Bone marrow (tissue), 2 donors: ENCODE data around the gene GAPT.

Experiments
- DNase-seq, 2 donors: peaks; one replicate each; lab custom pipeline; 2025; lab: John Stamatoyannopoulos, UW

GAPT gene

GRCh38 chr5:58462154-58462553 is 29.1 kb upstream of the GAPT start:
- no peak for DNase-seq

- DNase-seq = peak in 1 of 2 donors; percentile 33
Observed at GRCh38 chr5:58462623-58463230, 28.5 kb upstream of the GAPT start.

GRCh38 chr5:58466939-58467338 is 24.3 kb upstream of the GAPT start:
- DNase-seq = peak; percentile 3 to 89

- DNase-seq = peak in 1 of 2 donors; percentile 61
Observed at GRCh38 chr5:58469896-58470295, 21.3 kb upstream of the GAPT start.

GRCh38 chr5:58475404-58475803 is 15.8 kb upstream of the GAPT start:
- no peak for DNase-seq

GRCh38 chr5:58477760-58478376 is 13.4 kb upstream of the GAPT start:
- no peak for DNase-seq

GRCh38 chr5:58481066-58481676 is 10.1 kb upstream of the GAPT start:
- DNase-seq = no peak

- no peak for DNase-seq
Observed at GRCh38 chr5:58481828-58482227, 9.4 kb upstream of the GAPT start.

- DNase-seq = no peak
Observed at GRCh38 chr5:58482536-58482935, 8.7 kb upstream of the GAPT start.

GRCh38 chr5:58484505-58484904 is 6.7 kb upstream of the GAPT start:
- no peak for DNase-seq

GRCh38 chr5:58486290-58486689 is 4.9 kb upstream of the GAPT start:
- peak in 1 of 2 donors; percentile 6 for DNase-seq

- DNase-seq = peak in 1 of 2 donors; percentile 46
Observed at GRCh38 chr5:58490402-58491050, 709 bp upstream of the GAPT start.

- DNase-seq = peak in 1 of 2 donors; percentile 26
Observed at GRCh38 chr5:58493141-58493540, 1.9 kb downstream of the GAPT start.

GRCh38 chr5:58496488-58496887 is 5.3 kb downstream of the GAPT start:
- no peak for DNase-seq

- peak in 1 of 2 donors; percentile 52 for DNase-seq
Observed at GRCh38 chr5:58497386-58497785, 6.2 kb downstream of the GAPT start.

- no peak for DNase-seq
Observed at GRCh38 chr5:58497921-58498320, 6.7 kb downstream of the GAPT start.

GRCh38 chr5:58498340-58498942 is 7.2 kb downstream of the GAPT start:
- DNase-seq = no peak

GRCh38 chr5:58499231-58499630 is 8.0 kb downstream of the GAPT start:
- DNase-seq = no peak

GRCh38 chr5:58499941-58500340 is 8.7 kb downstream of the GAPT start:
- peak in 1 of 2 donors; percentile 50 for DNase-seq

- DNase-seq = no peak
Observed at GRCh38 chr5:58501778-58502417, 10.7 kb downstream of the GAPT start.

GRCh38 chr5:58503390-58504046 is 12.3 kb downstream of the GAPT start:
- DNase-seq = no peak

GRCh38 chr5:58504766-58505165 is 13.5 kb downstream of the GAPT start:
- DNase-seq = no peak
